Endothelial cell of umbilical vein (primary cell): ENCODE results near the gene TNPO3. TPM values are rescaled to one million over a fixed set of nuclear protein-coding genes. Genes with fewer than 3 reads are reported as not detected.
"Not testable (repeated sequence)": the region's sequence is repeated elsewhere in the genome, so short reads cannot be mapped to it uniquely, and the experiment has no call there.

Source experiments
- BruUV-seq: library from RNA; stranded (reverse); fragments of 400-500 nt; replicated peaks from 2 replicates; lab custom pipeline; 2021; lab: Mats Ljungman, UMichigan
- CTCF ChIA-PET: fragments of 300-600, 350-600 bp; sonication (Branson Sonifier 250); formaldehyde crosslinking; loops from one replicate; lab custom pipeline; 2021; ENCODE audit warnings: antibody characterized with exemption, inconsistent platforms; lab: Charles Lee
- POLR2A ChIA-PET: fragments of 300-600, 350-600 bp; sonication (Branson Sonifier 250); formaldehyde crosslinking; loops from one replicate; lab custom pipeline; 2021; ENCODE audit warnings: antibody characterized with exemption, inconsistent platforms; lab: Charles Lee
- DNase-seq: peaks from one replicate; pipeline ENCODE4 v3.0.0-alpha.2; 2011; ENCODE audit warnings: low read depth, low spot score
- FAIRE-seq: peaks from 2 replicates; lab custom pipeline; 2011; peaks lifted over from hg19 to GRCh38; lab: Jason Lieb, UNC
- H2AFZ ChIP-seq: 2 replicates; pipeline ENCODE4 v1.6.0; 2012; ENCODE audit warnings: low read depth, low read length, control low read depth, inconsistent platforms
- H3K27ac ChIP-seq: 2 replicates; pipeline ENCODE4 v1.5.1; 2011; ENCODE audit warnings: low read depth, mild to moderate bottlenecking, control low read depth, low read length, moderate library complexity; ENCODE audit not compliant: insufficient read depth
- H3K27me3 ChIP-seq, 2 experiments: 2 replicates each; pipeline versions ENCODE4 v1.6.0 to v1.6.1; 2011; ENCODE audit warnings: low read length in 2 of 2, mixed read lengths in 1 of 2; ENCODE audit not compliant: control insufficient read depth in 2 of 2, insufficient read depth in 2 of 2
- H3K36me3 ChIP-seq, 2 experiments: 2 replicates in 1 of 2; 3 replicates in 1 of 2; pipeline ENCODE4 v1.5.1; 2011; ENCODE audit warnings: low read length in 2 of 2, mild to moderate bottlenecking in 1 of 2, moderate library complexity in 1 of 2; ENCODE audit not compliant: control insufficient read depth in 2 of 2, insufficient read depth in 2 of 2; ENCODE audit errors: extremely low read depth in 1 of 2
- H3K4me1 ChIP-seq: 3 replicates; pipeline ENCODE4 v1.5.1; 2011; ENCODE audit warnings: mild to moderate bottlenecking, low read length; ENCODE audit not compliant: control insufficient read depth, insufficient read depth; ENCODE audit errors: extremely low read depth
- H3K4me2 ChIP-seq: 2 replicates; pipeline ENCODE4 v1.6.1; 2011; ENCODE audit warnings: low read length, control low read depth, mixed read lengths; ENCODE audit not compliant: insufficient read depth
- H3K4me3 ChIP-seq, 3 experiments: fragments of 200-600 bp in 1 of 3; sonication (generic), shearing (Covaris generic) in 1 of 3; replicated peaks in 1 of 3; 2 replicates each; pipeline ENCODE4 v1.5.1; 2011 to 2016; ENCODE audit warnings: control low read depth in 3 of 3, low read length in 3 of 3, mild to moderate bottlenecking in 2 of 3, inconsistent platforms in 1 of 3, low read depth in 1 of 3, moderate library complexity in 1 of 3; ENCODE audit not compliant: insufficient read depth in 1 of 3
- H3K79me2 ChIP-seq: 2 replicates; pipeline ENCODE4 v1.6.0; 2012; ENCODE audit warnings: low read length, inconsistent platforms; ENCODE audit not compliant: control insufficient read depth, insufficient read depth
- H3K9ac ChIP-seq: replicated peaks from 2 replicates; pipeline ENCODE3; 2011; ENCODE audit warnings: low read length, control low read depth; ENCODE audit not compliant: insufficient read depth; ENCODE audit errors: extremely low read depth
- H3K9me1 ChIP-seq: replicated peaks from 3 replicates; pipeline ENCODE4 v1.6.0; 2011; ENCODE audit warnings: mild to moderate bottlenecking, low read length; ENCODE audit not compliant: control insufficient read depth, insufficient read depth; ENCODE audit errors: extremely low read depth
- H3K9me3 ChIP-seq: replicated peaks from 2 replicates; pipeline ENCODE4 v1.5.1; 2012; ENCODE audit warnings: low read length, inconsistent platforms; ENCODE audit not compliant: control insufficient read depth, insufficient read depth
- H4K20me1 ChIP-seq: replicated peaks from 2 replicates; pipeline ENCODE3; 2011; ENCODE audit warnings: mild to moderate bottlenecking, low read length; ENCODE audit not compliant: control insufficient read depth, insufficient read depth; ENCODE audit errors: extremely low read depth
- EZH2 ChIP-seq: IDR thresholded peaks from 2 replicates; pipeline ENCODE4 v1.6.1; 2012; ENCODE audit warnings: borderline replicate concordance, low read depth, mild to moderate bottlenecking, moderate library complexity, low read length, inconsistent platforms; ENCODE audit not compliant: severe bottlenecking
- FOS ChIP-seq: IDR thresholded peaks from 2 replicates; pipeline ENCODE4 v1.6.1; 2011; ENCODE audit warnings: mild to moderate bottlenecking, low read length, moderate library complexity, borderline replicate concordance; ENCODE audit not compliant: insufficient read depth
- GATA2 ChIP-seq: IDR thresholded peaks from 2 replicates; pipeline ENCODE4 v1.7.0; 2011; ENCODE audit warnings: low read depth, mild to moderate bottlenecking, moderate library complexity, mixed read lengths, low read length; ENCODE audit not compliant: insufficient read length, insufficient read depth
- JUN ChIP-seq: IDR thresholded peaks from 2 replicates; pipeline ENCODE4 v1.6.1; 2011; ENCODE audit warnings: borderline replicate concordance, low read depth; ENCODE audit not compliant: insufficient read length, insufficient read depth
- MYC ChIP-seq: IDR thresholded peaks from one replicate; pipeline ENCODE4 v1.6.1; 2011; ENCODE audit warnings: mild to moderate bottlenecking, low read depth, low read length
- POLR2A ChIP-seq: IDR thresholded peaks from 2 replicates; pipeline ENCODE4 v1.6.1; 2012; ENCODE audit warnings: low read depth, mild to moderate bottlenecking, control low read depth, low read length
- POLR2AphosphoS5 ChIP-seq: IDR thresholded peaks from 2 replicates; pipeline ENCODE4 v1.6.1; 2012; ENCODE audit warnings: low read depth, mild to moderate bottlenecking, control low read depth, low read length, moderate library complexity; ENCODE audit not compliant: insufficient read depth
- dilution Hi-C: fragments of 300-500 bp; cut with MboI; formaldehyde crosslinking; loops from one replicate; pipeline ENCODE4 v1.15.0; 2019; ENCODE audit warnings: low sequenced_read_pairs; ENCODE audit not compliant: extremely low pct_ligation_motif_present
- intact Hi-C: fragments of 100-400 bp; cut with micrococcal nuclease; formaldehyde crosslinking; loops from one replicate; pipeline ENCODE4 v1.10.0; 2022
- polyA plus RNA-seq, 4 experiments: library from polyadenylated mRNA; depleted of rRNA in 3 of 4; stranded (reverse) in 3 of 4; unstranded in 1 of 4; fragments of >200 nt; gene quantifications; 2 replicates each; pipeline versions ENCODE4 v1.2.1 to v1.2.3, GENCODE V29; 2011 to 2012; ENCODE audit warnings: missing spikeins in 1 of 4
- total RNA-seq: library from RNA; stranded (reverse); gene quantifications from 2 replicates; pipeline ENCODE4 v1.2.3, GENCODE V29; 2021
- TF ChIP-seq, protein P1 (sequence below), 2 donors: IDR thresholded peaks; 1 replicate in 1 of 2; 2 replicates in 1 of 2; pipeline ENCODE4 v1.5.1; 2011; ENCODE audit warnings: low read length in 2 of 2, mild to moderate bottlenecking in 2 of 2, moderate library complexity in 2 of 2, control low read depth in 1 of 2, inconsistent platforms in 1 of 2, low read depth in 1 of 2; ENCODE audit not compliant: insufficient read depth in 1 of 2; ENCODE audit errors: extremely low read depth in 1 of 2
- TF ChIP-seq, protein P2 (sequence below): IDR thresholded peaks from 2 replicates; pipeline ENCODE4 v1.6.1; 2011; ENCODE audit not compliant: insufficient read depth, insufficient read length

Gene TNPO3
- total and polyA plus RNA-seq, 2 donors (not counting 3 experiments of a cell fraction or from before 2014, with no cell fraction given), result 29.0 to 46.9 TPM

DNA sequence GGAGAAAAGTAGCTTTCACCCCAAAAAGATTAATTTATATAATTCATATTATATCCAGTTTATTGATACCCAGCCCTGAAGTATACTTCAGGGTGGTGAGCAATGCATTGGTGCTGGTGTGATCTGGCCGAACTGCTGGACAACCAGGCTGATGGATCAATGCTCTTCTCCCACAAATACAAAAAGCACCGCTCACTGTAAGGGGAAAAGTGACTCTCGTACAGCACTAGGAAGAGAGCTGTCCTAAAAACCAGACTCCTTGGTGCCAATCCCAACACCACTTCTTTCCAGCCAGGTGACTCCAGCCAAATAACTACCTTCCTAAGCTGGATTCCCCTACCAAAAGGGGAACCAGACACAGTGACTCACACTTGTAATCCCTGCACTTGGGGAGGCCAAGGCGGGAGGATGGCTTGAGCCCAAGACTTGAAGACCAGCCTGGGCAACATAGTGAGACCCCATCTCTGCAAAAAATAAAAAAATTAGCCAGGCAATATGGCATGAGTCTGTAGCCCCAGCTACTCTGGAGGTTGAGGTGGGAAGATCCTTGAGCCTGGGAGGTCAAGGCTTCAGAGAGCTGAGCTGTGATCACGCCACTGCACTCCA is 13.1 kb upstream of the TNPO3 start:
- DNase-seq (no peak), FAIRE-seq (no peak)
- Histone ChIP-seq H3K27me3 (peaks cover 13% of the 10 kb centered on the region in 2 experiments), H3K27ac (no peak overlapping the region), H2AFZ (no peak overlapping the region), H3K4me1 (no peaks in the 10 kb centered on the region), H3K79me2 (no peaks in the 10 kb centered on the region), H3K9me3 (no peaks in the 10 kb centered on the region), H3K9me1 (no peaks in the 10 kb centered on the region), H3K36me3 (no peaks in the 10 kb centered on the region), H3K4me2 (no peak overlapping the region), H3K9ac (no peak overlapping the region), H3K4me3 (no peak overlapping the region), H4K20me1 (no peaks in the 10 kb centered on the region)
- no TSS peak for BruUV-seq
- dilution Hi-C loops (no loop called here), intact Hi-C loops (no loop called here)
- ChIA-PET POLR2A (no interaction called here), CTCF (interaction anchor here (1.4 to 1.6 kb wide), 3 partner anchors 14 to 23 kb away, joined by 4 to 7 read pairs (median 4); partner anchors contain the start of gene TNPO3)
- TF ChIP-seq MYC (no peak), GATA2 (no peak), JUN (no peak), POLR2A (no peak), FOS (no peak), POLR2AphosphoS5 (no peak), EZH2 (no peak)
- TF ChIP-seq, protein P1, sequence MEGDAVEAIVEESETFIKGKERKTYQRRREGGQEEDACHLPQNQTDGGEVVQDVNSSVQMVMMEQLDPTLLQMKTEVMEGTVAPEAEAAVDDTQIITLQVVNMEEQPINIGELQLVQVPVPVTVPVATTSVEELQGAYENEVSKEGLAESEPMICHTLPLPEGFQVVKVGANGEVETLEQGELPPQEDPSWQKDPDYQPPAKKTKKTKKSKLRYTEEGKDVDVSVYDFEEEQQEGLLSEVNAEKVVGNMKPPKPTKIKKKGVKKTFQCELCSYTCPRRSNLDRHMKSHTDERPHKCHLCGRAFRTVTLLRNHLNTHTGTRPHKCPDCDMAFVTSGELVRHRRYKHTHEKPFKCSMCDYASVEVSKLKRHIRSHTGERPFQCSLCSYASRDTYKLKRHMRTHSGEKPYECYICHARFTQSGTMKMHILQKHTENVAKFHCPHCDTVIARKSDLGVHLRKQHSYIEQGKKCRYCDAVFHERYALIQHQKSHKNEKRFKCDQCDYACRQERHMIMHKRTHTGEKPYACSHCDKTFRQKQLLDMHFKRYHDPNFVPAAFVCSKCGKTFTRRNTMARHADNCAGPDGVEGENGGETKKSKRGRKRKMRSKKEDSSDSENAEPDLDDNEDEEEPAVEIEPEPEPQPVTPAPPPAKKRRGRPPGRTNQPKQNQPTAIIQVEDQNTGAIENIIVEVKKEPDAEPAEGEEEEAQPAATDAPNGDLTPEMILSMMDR (IDR thresholded peaks at IDR 0.05; ENCODE audit: extremely low read depth in 1 of 2, insufficient read depth in 1 of 2, low read depth in 1 of 2, low read length in 2 of 2), result no peak
- TF ChIP-seq, protein P2, sequence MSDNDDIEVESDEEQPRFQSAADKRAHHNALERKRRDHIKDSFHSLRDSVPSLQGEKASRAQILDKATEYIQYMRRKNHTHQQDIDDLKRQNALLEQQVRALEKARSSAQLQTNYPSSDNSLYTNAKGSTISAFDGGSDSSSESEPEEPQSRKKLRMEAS, result no peak

DNA sequence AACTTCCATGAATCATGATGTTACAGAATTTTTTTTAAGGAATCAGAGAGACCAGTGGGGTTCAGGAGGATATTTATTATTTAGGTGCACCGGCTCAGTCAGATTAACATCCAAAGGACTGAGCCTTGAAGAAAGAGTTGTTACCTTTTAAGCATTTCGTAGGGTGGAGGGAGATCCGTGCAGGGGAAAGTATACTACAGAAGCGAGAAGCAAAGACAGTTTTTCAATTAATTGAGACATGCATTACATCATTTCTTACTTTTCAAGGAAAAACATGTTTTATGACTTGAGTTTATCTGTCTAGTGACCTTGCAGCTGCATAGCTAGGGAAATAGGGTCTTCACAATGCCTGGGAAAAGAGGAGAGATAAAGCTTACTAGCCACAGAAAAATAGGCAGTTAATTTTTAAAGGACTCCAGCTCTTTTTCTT is 12.2 kb upstream of the TNPO3 start:
- H3K27ac ChIP-seq, FAIRE-seq, intact Hi-C loops, H3K9me1 ChIP-seq, H3K9ac ChIP-seq, H4K20me1 ChIP-seq, H3K79me2 ChIP-seq, BruUV-seq, H3K4me1 ChIP-seq, H2AFZ ChIP-seq, POLR2A ChIA-PET, H3K4me2 ChIP-seq, H3K36me3 ChIP-seq, dilution Hi-C loops, H3K9me3 ChIP-seq, H3K4me3 ChIP-seq: not testable (repeated sequence)
- peaks cover 13% of the 10 kb centered on the region in 2 experiments for H3K27me3 ChIP-seq
- CTCF ChIA-PET, result interaction anchor here (1.4 to 1.6 kb wide), 3 partner anchors 13 to 24 kb away, joined by 4 to 7 read pairs (median 4); partner anchors contain the start of gene TNPO3
- DNase-seq, result peak; percentile 3
